Measurements from ENCODE around the gene DTX2.
"Not testable (repeated sequence)": the region's sequence is repeated elsewhere in the genome, so short reads cannot be mapped to it uniquely, and the experiment has no call there.

Gene DTX2

DNA sequence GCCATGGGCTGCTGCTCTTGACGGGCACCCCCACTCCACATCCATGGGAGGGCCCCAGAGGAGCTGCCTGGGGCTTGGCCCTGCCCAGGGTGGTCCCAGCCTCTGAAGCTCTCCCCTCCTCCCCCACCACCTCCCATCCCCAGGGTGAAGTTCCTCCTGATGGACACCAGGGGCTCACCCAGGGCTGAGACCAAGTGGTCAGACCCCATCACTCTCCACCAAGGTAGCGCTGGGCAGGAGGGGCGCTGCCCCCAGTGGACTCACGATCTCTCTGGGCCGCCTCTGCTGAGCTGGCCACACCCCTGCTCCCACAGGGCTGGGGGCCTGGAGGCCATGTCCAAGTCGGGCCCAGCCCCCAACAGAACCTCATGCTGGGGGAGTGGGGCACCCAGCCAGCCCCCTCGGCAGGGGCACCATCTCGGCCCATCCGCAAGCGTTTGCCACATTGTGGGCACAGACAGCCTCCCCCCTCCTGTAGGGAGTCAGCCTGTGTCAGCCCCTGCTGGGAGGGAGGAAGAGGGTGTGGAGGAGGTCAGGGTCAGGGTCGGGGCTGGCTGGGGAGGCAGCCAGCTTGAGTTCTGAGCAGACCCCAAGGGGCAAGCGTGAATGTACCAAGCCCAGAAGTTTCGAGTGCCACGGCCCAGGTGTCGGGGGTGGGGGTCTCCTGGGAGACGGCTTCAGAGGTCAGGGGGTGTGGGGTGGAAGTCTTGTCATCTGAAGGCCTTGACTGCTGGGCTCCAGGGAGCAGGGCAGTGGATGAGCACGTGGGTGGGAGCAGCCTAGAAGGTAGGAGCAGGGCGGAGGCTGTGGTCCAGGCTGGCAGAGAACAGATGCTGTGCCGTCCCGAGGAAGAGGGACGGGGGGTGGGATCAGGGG lies 51.7 kb downstream of the DTX2 start:
- peaks cover 3% of the 10 kb centered on the region for H3K4me1 Mint-ChIP-seq (ENCODE audit: low read depth)
- H3K36me3 Mint-ChIP-seq, result no peaks in the 10 kb centered on the region
- H3K27me3 Mint-ChIP-seq, result no peaks in the 10 kb centered on the region
- no peaks in the 10 kb centered on the region for H3K9me3 Mint-ChIP-seq (ENCODE audit: low read depth)
- H3K27ac Mint-ChIP-seq, result no peak overlapping the region
- H3K4me3 Mint-ChIP-seq, result no peak overlapping the region

DNA sequence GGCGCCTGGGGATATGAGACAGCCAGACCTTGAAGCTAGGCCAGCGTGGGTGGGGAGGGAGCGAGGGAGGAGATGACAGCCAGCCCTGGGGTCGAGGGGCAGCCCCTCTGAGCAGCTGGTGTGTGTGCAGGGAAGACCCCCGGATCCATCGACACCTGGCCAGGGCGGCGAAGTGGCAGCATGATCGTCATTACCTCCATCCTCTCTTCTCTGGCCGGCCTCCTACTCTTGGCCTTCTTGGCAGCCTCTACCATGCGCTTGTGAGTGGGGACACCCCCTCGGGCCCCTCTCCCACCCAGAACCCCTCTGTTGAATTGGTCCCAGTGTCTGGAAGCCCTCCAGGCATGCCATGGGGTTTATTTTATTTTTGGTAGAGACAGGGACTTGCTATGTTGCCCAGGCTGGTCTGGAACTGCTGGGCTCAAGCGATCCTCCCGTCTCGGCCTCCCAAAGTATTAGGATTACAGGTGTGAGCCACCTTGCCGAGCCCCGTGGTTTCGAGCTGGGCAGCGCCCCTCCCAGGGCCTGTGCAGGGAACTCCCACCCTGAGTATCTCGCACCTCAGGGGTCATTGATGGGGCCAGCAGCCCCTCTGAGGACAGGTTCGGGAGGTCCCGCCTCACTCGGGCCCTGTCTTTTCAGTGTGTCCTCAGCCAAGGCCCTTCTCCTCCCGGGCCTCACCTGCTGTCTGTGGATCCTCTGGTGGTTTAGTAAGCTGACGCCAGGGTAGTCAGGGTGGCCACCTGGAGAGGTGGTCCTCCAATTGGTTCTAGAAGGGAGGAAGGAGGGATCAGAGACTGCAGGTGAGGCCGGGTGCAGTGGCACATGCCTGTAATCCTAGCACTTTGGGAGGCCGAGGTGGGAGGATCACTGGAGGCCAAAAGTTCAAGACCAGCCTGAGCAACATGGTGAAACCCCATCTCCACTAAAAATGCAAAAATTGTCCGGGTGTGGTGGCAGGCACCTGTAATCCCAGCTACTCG lies 52.6 kb downstream of the DTX2 start:
- H3K4me3 Mint-ChIP-seq, result no peak overlapping the region
- no peaks in the 10 kb centered on the region for H3K9me3 Mint-ChIP-seq (ENCODE audit: low read depth)
- no peaks in the 10 kb centered on the region for H3K27me3 Mint-ChIP-seq
- H3K4me1 Mint-ChIP-seq (ENCODE audit: low read depth), result peaks cover 3% of the 10 kb centered on the region
- H3K27ac Mint-ChIP-seq, result no peak overlapping the region
- H3K36me3 Mint-ChIP-seq, result no peaks in the 10 kb centered on the region

DNA sequence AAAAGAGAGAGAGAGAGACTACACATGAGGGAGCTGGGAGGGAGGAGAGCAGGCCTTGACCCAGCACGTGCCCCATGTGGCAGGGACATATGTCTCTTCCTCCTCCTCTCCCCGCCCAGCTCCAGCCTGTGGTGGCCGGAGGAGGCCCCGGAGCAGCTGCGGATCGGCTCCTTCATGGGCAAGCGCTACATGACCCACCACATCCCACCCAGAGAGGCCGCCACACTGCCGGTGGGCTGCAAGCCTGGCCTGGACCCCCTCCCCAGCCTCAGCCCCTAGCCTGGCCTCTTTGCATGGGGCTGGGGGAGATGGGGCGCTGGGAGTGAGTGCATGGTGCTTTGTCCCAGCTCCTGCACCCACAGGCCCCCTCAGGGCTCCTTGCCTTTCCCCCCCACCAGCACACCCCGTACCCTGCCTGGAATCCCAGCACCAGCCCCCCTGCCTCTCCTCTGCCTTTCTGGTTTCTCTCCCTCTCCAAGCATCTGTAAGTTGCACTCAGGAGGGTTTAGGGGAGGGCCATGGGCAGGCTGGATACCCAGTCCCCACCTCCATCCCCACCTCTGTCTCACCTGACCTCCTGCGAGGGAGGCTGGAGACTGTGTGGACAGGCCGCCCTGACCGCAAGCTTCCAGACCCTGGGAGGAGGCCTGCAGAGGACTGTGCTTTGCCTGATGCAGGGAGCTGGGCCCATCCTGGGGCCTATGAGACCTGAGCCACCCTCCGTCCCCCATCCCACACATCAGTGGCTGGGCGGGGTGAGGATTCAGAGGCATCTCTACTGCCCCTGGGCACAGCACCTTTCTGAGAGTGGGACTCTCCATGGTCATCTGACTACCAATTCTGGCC lies 53.6 kb downstream of the DTX2 start:
- Mint-ChIP-seq H3K4me1 (ENCODE audit: low read depth) (no peaks in the 10 kb centered on the region), H3K27ac (no peak overlapping the region), H3K27me3 (no peaks in the 10 kb centered on the region), H3K4me3 (no peak overlapping the region), H3K36me3 (no peaks in the 10 kb centered on the region), H3K9me3 (ENCODE audit: low read depth) (no peaks in the 10 kb centered on the region)

DNA sequence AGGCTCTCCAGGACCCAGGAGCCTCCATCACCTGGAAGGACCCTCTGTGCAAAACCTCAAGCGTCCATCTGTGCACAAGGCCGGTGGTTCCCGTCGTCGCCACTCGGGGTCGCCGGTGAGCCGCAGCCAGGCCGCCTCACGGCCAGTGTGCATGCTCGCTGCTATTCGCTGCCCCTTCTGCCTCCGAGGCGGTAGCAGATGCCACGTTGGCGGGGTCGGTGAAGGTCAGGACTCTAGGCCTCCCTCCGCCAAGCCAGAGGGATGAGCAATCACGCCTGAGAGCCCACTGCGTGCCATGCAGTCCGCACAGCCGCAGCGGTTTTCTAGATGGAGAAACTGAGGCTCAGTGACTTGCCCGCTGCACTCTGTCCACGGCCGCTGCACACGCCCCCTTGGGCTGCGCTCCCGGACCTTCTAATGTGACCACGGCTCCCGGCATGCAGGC lies 54.5 kb downstream of the DTX2 start:
- no peak overlapping the region for H3K4me3 Mint-ChIP-seq
- no peaks in the 10 kb centered on the region for H3K36me3 Mint-ChIP-seq
- no peak overlapping the region for H3K27ac Mint-ChIP-seq
- no peaks in the 10 kb centered on the region for H3K9me3 Mint-ChIP-seq (ENCODE audit: low read depth)
- no peaks in the 10 kb centered on the region for H3K27me3 Mint-ChIP-seq
- H3K4me1 Mint-ChIP-seq (ENCODE audit: low read depth), result no peaks in the 10 kb centered on the region

DNA sequence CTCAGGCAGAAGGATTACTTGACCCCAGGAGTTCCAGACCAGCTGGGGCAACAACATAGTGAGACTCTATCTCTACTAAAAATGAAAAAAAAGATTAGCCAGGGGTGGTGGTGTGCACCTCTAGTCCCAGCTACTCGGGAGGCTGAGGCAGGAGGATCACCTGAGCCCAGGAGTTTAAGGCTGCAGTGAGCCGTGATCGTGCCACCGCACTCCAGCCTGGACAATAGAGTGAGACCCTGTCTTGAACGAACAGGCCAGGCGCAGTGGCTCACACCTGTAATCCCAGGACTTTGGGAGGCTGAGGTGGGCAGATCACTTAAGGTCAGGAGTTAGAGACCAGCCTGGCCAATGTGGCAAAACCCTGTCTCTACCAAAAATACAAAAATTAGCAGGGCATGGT lies 55.4 kb downstream of the DTX2 start:
- not testable (repeated sequence) for H3K4me1 Mint-ChIP-seq (ENCODE audit: low read depth); H3K9me3 Mint-ChIP-seq (ENCODE audit: low read depth); H3K4me3 Mint-ChIP-seq; H3K27me3 Mint-ChIP-seq; H3K27ac Mint-ChIP-seq; H3K36me3 Mint-ChIP-seq

DNA sequence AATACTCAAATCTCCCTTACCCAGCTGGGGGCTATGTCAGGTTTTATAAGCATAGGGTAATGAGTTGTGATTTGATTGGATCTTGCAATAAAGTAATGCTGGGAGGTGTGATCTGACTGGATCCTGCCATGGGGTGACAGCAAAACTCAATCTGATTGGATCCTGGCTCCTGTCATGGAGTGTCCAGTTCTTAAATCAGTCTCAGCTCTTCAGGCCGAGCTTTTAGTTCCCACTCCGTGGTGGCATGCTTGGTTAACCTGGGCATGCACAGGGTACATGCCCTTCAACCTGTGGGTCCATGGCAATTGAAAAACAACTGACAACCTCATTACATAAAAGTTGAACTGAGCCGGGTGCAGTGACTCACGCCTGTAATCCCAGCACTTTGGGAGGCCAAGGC lies 64.7 kb downstream of the DTX2 start:
- H3K36me3 Mint-ChIP-seq; H3K4me1 Mint-ChIP-seq (ENCODE audit: low read depth); H3K4me3 Mint-ChIP-seq; H3K27me3 Mint-ChIP-seq; H3K27ac Mint-ChIP-seq; H3K9me3 Mint-ChIP-seq (ENCODE audit: low read depth): not testable (repeated sequence)

DNA sequence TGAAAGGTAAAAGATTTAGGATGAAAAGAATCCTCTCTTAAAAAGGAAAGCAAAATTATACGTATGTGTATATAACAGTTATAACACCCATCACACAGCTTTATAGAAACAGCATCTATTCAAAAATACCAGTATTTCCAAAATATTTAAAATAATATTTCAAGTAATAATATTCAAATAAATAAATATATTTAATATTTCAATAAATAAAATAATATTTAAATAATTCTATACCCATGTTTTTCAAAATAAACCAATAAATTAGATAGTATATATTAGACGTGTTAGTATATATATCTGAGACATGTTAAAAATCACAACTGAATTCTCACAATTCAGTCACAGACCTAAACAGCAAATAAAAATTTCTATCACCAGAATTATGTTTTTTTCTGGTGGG lies 70.1 kb downstream of the DTX2 start:
- H3K36me3 Mint-ChIP-seq; H3K4me1 Mint-ChIP-seq (ENCODE audit: low read depth); H3K27me3 Mint-ChIP-seq; H3K9me3 Mint-ChIP-seq (ENCODE audit: low read depth); H3K27ac Mint-ChIP-seq; H3K4me3 Mint-ChIP-seq: not testable (repeated sequence)

DNA sequence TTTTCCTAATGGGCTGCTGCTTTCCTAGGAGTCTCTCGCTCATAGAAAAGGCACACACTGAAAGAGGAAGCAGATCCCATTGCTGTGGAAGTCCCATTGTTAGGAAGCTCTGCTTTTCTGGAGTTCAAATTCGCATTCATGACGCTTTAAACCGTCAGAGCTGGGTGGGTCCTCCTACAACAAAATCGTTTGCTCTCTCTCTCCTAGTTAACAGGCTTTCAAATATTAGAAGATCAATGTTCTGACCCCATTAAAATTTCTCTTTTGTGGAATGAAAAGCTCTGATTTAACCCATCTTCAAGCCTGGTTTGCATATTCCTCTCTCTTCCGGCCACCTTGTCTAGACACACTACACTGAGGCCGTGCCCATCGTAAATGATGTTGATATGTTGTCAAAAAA lies 81.7 kb downstream of the DTX2 start, which contains the start of gene SPDYE16:
Gene SPDYE16, minus strand, starts transcription at position 101 of the 400 bp plus-strand sequence. CDS start 1,838 bp downstream, outside the sequence.
- not testable (repeated sequence) for H3K4me1 Mint-ChIP-seq (ENCODE audit: low read depth); H3K4me3 Mint-ChIP-seq; H3K27me3 Mint-ChIP-seq; H3K27ac Mint-ChIP-seq; H3K9me3 Mint-ChIP-seq (ENCODE audit: low read depth); H3K36me3 Mint-ChIP-seq

DNA sequence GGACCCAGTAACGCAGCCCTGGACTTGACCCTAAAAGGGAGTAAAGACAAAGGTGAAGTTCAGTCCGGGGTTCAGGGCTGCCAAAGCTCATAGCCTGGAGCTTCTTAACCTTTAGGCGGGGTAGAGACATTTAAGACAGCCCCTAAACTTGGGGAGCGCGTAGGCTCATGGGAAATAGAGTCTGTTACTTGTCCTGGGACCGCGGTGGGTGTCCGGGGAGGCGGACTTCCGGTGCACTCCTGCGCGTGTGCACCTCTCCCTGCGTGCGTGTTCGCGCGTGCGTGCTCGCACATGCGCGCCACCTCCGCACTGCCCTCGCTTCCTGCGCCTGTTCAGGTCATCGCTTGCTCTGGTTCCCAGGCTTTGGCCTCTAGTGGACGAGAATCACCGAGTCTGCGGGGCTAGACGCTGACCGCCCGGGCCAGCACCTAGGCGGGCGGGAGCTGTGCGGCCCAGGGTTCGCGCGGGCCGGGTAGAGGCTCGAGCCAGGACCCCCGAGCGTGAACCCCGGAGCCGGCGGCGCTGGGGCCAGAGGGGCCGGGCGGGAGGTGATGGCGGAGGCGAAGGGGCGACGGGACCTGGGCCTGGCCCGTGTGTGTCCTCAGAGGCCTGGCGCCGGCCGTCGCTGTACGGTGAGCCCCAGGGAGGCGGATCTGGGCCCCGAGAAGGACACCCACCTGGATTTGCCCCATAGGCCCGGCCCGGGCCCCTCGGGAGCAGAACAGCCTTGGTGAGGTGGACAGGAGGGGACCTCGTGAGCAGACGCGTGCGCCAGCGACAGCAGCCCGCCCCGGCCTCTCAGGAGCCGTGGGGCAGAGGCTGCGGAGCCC lies 87.7 kb downstream of the DTX2 start:
- H3K9me3 Mint-ChIP-seq (ENCODE audit: low read depth); H3K36me3 Mint-ChIP-seq; H3K27me3 Mint-ChIP-seq: not testable (repeated sequence)
- peaks cover 20% of the 10 kb centered on the region for H3K4me1 Mint-ChIP-seq (ENCODE audit: low read depth)
- peak overlapping the region; percentile 92 for H3K4me3 Mint-ChIP-seq
- H3K27ac Mint-ChIP-seq, result peak overlapping the region; percentile 90

DNA sequence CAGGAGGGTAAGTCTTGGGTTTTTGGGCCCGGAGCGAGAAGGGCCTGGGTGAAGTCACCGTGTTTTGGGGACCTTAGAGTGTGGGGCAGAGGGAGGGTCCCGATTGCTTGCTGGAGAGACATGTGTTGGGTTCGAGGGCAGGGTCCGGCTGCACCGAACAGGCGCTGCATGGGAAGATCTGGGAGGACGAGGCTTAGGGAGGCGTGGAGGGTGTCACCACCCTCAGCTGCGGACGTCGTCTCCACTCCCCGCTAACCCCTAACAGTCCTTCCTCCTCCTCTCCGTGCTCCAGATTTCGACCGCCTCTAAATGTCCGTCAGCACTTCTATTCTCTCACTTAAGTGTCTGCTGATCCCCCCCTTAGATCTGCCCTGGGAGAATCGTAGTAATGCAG lies 88.3 kb downstream of the DTX2 start:
- Mint-ChIP-seq H3K4me1 (ENCODE audit: low read depth) (peaks cover 22% of the 10 kb centered on the region), H3K27ac (peak overlapping the region; percentile 46), H3K4me3 (peak overlapping the region; percentile 92)
- H3K36me3 Mint-ChIP-seq; H3K27me3 Mint-ChIP-seq; H3K9me3 Mint-ChIP-seq (ENCODE audit: low read depth): not testable (repeated sequence)

DNA sequence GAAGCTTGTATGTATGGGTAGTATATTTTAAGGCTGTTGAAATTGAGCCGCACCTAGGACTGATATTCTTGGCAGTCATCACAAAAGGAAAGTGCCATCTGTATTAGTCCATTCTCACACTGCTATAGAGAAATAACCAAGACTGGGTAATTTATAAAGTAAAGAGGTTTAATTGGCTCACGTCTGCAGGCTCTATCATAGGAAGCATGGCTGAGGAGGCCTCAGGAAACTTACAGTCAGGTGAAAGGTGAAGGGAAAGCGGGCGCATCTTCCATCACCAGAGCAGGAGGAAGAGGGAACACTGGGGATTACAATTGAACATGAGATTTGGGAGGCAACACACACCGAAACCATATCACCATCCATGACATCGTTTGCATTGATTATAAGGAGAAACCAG lies 90.5 kb downstream of the DTX2 start:
- peak overlapping the region; percentile 58 for H3K4me3 Mint-ChIP-seq

More for the DNA sequence above, 90.5 kb downstream of the DTX2 start:
- H3K27ac Mint-ChIP-seq; H3K9me3 Mint-ChIP-seq (ENCODE audit: low read depth); H3K36me3 Mint-ChIP-seq; H3K27me3 Mint-ChIP-seq: not testable (repeated sequence)
- peaks cover 32% of the 10 kb centered on the region for H3K4me1 Mint-ChIP-seq (ENCODE audit: low read depth)
